Fibroblast of pulmonary artery (primary cell): ENCODE results near the gene STAG1.

Experiments used
- DNase-seq: peaks from one replicate; pipeline ENCODE4 v3.0.0-alpha.2; 2010; ENCODE audit warnings: low read depth
- H3K4me3 ChIP-seq: replicated peaks from 2 replicates; pipeline ENCODE4 v1.5.1; 2011; ENCODE audit warnings: low read depth, mild to moderate bottlenecking, control low read depth, low read length, moderate library complexity
- CTCF ChIP-seq: IDR thresholded peaks from 2 replicates; pipeline ENCODE4 v1.5.1; 2011; ENCODE audit warnings: mild to moderate bottlenecking, control low read depth, low read length, inconsistent platforms; ENCODE audit errors: missing control alignments

STAG1 gene

DNA sequence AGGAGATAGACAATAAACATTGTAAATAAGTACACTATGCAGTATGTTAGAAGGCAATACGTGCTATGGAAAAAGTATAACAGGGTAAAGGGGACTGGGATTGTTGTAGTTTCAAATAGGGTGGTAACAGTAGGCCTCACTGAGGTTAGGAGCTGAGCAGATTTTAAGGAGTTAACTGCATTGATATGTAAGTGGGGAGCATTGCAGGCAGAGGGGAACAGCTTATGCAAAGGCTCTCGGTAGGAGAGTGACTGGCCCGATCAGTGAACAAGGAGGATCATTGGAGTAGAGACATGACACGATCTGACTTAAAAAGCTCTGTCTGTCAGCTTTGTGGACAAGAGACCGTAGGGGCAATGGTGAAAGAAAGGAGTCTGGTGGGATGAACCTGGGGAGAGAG lies 455.2 kb downstream of the STAG1 start:
- TF ChIP-seq CTCF: no peak
- no peak for DNase-seq
- H3K4me3 ChIP-seq: no peak overlapping the region

DNA sequence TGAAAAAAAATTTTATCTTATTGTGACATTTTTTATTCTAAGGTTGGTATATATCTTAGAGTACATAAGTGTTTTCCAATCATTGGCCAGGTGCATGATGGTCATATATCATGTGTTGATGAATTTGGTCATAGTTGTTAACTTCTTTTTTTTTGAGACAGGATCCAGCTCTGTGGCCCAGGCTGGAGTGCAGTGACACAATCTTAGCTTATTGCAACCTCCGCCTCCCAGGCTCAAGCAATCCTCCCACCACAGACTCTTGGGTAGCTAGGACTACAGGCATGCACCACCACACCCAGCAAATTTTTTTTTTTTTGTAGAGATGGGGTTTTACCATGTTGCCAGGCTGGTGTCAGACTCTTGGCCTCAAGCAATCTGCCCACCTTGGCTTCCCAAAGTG lies 458.0 kb downstream of the STAG1 start:
- no peak for TF ChIP-seq CTCF
- DNase-seq: no peak

DNA sequence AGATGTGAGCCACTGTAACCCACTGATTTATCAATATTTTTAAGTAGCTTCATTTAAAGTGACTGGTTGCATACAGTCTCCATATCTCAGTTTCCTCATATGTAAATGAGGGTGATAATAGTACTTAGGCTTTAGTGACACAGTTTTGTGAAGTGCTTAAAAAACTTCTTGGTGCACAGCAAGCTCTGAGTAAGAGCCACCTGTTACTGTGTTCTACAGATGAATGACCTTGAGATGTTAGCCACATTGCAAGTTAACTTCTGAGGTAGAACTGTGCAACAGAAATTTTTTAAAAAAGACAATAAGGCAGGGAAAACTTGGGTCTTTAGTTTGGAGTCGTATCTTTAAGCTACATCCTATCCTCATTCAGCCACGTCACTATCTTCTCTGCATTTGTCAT lies 458.9 kb downstream of the STAG1 start:
- no peak overlapping the region for H3K4me3 ChIP-seq
- no peak for DNase-seq
- TF ChIP-seq CTCF: no peak

More for the DNA sequence above, 458.0 kb downstream of the STAG1 start:
- no peak overlapping the region for H3K4me3 ChIP-seq

GRCh38 chr3:136292500-136292899 lies 459.7 kb downstream of the STAG1 start:
- H3K4me3 ChIP-seq: no peak overlapping the region
- no peak for DNase-seq
- TF ChIP-seq CTCF: no peak

GRCh38 chr3:136291302-136291701 lies 460.9 kb downstream of the STAG1 start:
- H3K4me3 ChIP-seq: no peak overlapping the region
- DNase-seq: no peak
- TF ChIP-seq CTCF: no peak
